KMS-11 (cell line): ENCODE results near the gene C16orf86.
A peak's percentile ranks its signal among the peaks of the same experiment; 100 is the strongest.

Experiments used
- H2AFZ ChIP-seq: fragments of 200-600 bp; sonication (generic); 2 replicates; pipeline ENCODE4 v1.6.1; 2016; ENCODE audit warnings: antibody characterized with exemption, mixed run types, low read depth
- H3K27ac ChIP-seq: fragments of 200-600 bp; sonication (generic); 2 replicates; pipeline ENCODE4 v1.6.1; 2016; ENCODE audit warnings: mild to moderate bottlenecking, mixed run types
- H3K27me3 ChIP-seq: fragments of 200-600 bp; sonication (generic); 2 replicates; pipeline ENCODE4 v1.6.1; 2017; ENCODE audit warnings: mild to moderate bottlenecking, low read depth, mixed run types, moderate library complexity; ENCODE audit not compliant: insufficient read depth
- H3K36me3 ChIP-seq: fragments of 200-600 bp; sonication (generic); 2 replicates; pipeline ENCODE4 v1.6.1; 2017; ENCODE audit warnings: mild to moderate bottlenecking, mixed run types; ENCODE audit not compliant: insufficient read depth
- H3K4me1 ChIP-seq: fragments of 200-600 bp; sonication (generic); 2 replicates; pipeline ENCODE4 v1.6.1; 2016; ENCODE audit warnings: mild to moderate bottlenecking, low read depth, mixed run types; ENCODE audit not compliant: poor library complexity, severe bottlenecking
- H3K4me2 ChIP-seq: fragments of 200-600 bp; sonication (generic); 2 replicates; pipeline ENCODE4 v1.7.0; 2016; ENCODE audit warnings: mild to moderate bottlenecking, mixed run types
- H3K4me3 ChIP-seq: fragments of 200-600 bp; sonication (generic); IDR thresholded peaks from 2 replicates; pipeline ENCODE4 v1.6.1; 2017; ENCODE audit warnings: low read depth, low read length, mixed read lengths; ENCODE audit not compliant: insufficient read depth
- H3K79me2 ChIP-seq: fragments of 200-600 bp; sonication (generic); 2 replicates; pipeline ENCODE4 v1.6.1; 2016; ENCODE audit warnings: low read depth, mixed run types; ENCODE audit not compliant: insufficient read depth
- H3K9ac ChIP-seq: fragments of 200-600 bp; sonication (generic); 2 replicates; pipeline ENCODE4 v1.6.1; 2016; ENCODE audit warnings: mild to moderate bottlenecking, mixed run types
- H4K20me1 ChIP-seq: fragments of 200-600 bp; sonication (generic); 2 replicates; pipeline ENCODE4 v1.6.1; 2016; ENCODE audit warnings: mild to moderate bottlenecking, mixed run types; ENCODE audit not compliant: insufficient read depth
- CTCF ChIP-seq: fragments of 200-600 bp; sonication (generic); conservative IDR thresholded peaks from 2 replicates; pipeline ENCODE4 v1.6.1; 2017; ENCODE audit warnings: low read depth, mild to moderate bottlenecking, antibody characterized with exemption, low read length, moderate library complexity, mixed read lengths

C16orf86 gene

GRCh38 chr16:67666032-67666551 is 522 bp upstream of the C16orf86 start:
- Histone ChIP-seq H3K27ac (peak overlapping the region; percentile 59), H3K4me2 (peak overlapping the region; percentile 90), H3K27me3 (no peaks in the 10 kb centered on the region), H2AFZ (peak overlapping the region; percentile 89), H3K4me1 (peaks cover 33% of the 10 kb centered on the region), H3K79me2 (no peaks in the 10 kb centered on the region; the same call in 1 of the 2 replicates), H3K9ac (peak overlapping the region; percentile 60), H3K36me3 (no peaks in the 10 kb centered on the region), H4K20me1 (no peaks in the 10 kb centered on the region), H3K4me3 (no peak overlapping the region)
- no peak for TF ChIP-seq CTCF

- Histone ChIP-seq H3K9ac (peak overlapping the region; percentile 60; the same call in 1 of the 2 replicates), H3K27ac (peak overlapping the region; percentile 59; the same call in 1 of the 2 replicates), H3K4me1 (peaks cover 29% of the 10 kb centered on the region), H3K79me2 (no peaks in the 10 kb centered on the region; the same call in 1 of the 2 replicates), H3K4me3 (no peak overlapping the region), H4K20me1 (no peaks in the 10 kb centered on the region), H2AFZ (peak overlapping the region; percentile 89), H3K27me3 (no peaks in the 10 kb centered on the region), H3K4me2 (peak overlapping the region; percentile 90), H3K36me3 (no peaks in the 10 kb centered on the region)
- TF ChIP-seq CTCF = no peak
Measured at GRCh38 chr16:67667453-67667816, 821 bp downstream of the C16orf86 start.

- Histone ChIP-seq H3K9ac (no peak overlapping the region; the same call in 1 of the 2 replicates), H3K36me3 (no peaks in the 10 kb centered on the region), H2AFZ (peak overlapping the region; percentile 89; the same call in 1 of the 2 replicates), H3K27me3 (no peaks in the 10 kb centered on the region), H4K20me1 (no peaks in the 10 kb centered on the region), H3K4me1 (peaks cover 31% of the 10 kb centered on the region), H3K79me2 (no peaks in the 10 kb centered on the region; the same call in 1 of the 2 replicates), H3K27ac (peak overlapping the region; percentile 59; the same call in 1 of the 2 replicates), H3K4me3 (no peak overlapping the region), H3K4me2 (peak overlapping the region; percentile 90)
- TF ChIP-seq CTCF = peak; percentile 70
Measured at GRCh38 chr16:67667817-67668494, 1.3 kb downstream of the C16orf86 start.

- H3K36me3 ChIP-seq = no peaks in the 10 kb centered on the region
- TF ChIP-seq CTCF = peak; percentile 30
- no peak overlapping the region for H3K27ac ChIP-seq
- H2AFZ ChIP-seq = no peak overlapping the region
- no peaks in the 10 kb centered on the region for H3K27me3 ChIP-seq
- H3K4me3 ChIP-seq = no peak overlapping the region
- H3K4me1 ChIP-seq = peaks cover 34% of the 10 kb centered on the region
- no peak overlapping the region; the same call in 1 of the 2 replicates for H3K4me2 ChIP-seq
- no peaks in the 10 kb centered on the region for H4K20me1 ChIP-seq
- H3K79me2 ChIP-seq = no peaks in the 10 kb centered on the region; the same call in 1 of the 2 replicates
- no peak overlapping the region for H3K9ac ChIP-seq
Measured at GRCh38 chr16:67668495-67669157, 2.0 kb downstream of the C16orf86 start.
